SK-N-DZ (cell line): Measurements from ENCODE around the gene B9D1.

Source experiments
- DNase-seq: peaks from one replicate; pipeline ENCODE4 v3.0.0-alpha.2; 2015; ENCODE audit warnings: low spot score

Gene B9D1

GRCh38 chr17:19388791-19389785 is 26.6 kb upstream of the B9D1 start:
- no peak for DNase-seq

GRCh38 chr17:19387921-19388521 is 25.5 kb upstream of the B9D1 start:
- peak; percentile 48 for DNase-seq

GRCh38 chr17:19386974-19387920 is 24.7 kb upstream of the B9D1 start, which contains the start of gene MFAP4:
MFAP4 (minus strand) TSS chr17:19387190; CDS start chr17:19387155, 35 bp downstream.
- DNase-seq: peak; percentile 90

GRCh38 chr17:19386051-19386929 is 23.8 kb upstream of the B9D1 start:
- no peak for DNase-seq

- DNase-seq: no peak
These were observed 23.0 kb upstream of the B9D1 start for GRCh38 chr17:19385521-19385983.

GRCh38 chr17:19384723-19385391 is 22.3 kb upstream of the B9D1 start:
- DNase-seq: no peak

GRCh38 chr17:19383681-19384470 is 21.4 kb upstream of the B9D1 start:
- no peak for DNase-seq

- DNase-seq: no peak
These were observed 20.3 kb upstream of the B9D1 start for GRCh38 chr17:19382531-19383444.

GRCh38 chr17:19381741-19382444 is 19.4 kb upstream of the B9D1 start:
- no peak for DNase-seq

- no peak for DNase-seq
These were observed 18.8 kb upstream of the B9D1 start for GRCh38 chr17:19381361-19381740.

- DNase-seq: no peak
These were observed 18.2 kb upstream of the B9D1 start for GRCh38 chr17:19380481-19381301.

GRCh38 chr17:19379361-19380065 is 17.0 kb upstream of the B9D1 start:
- DNase-seq: no peak

GRCh38 chr17:19378416-19379360 is 16.2 kb upstream of the B9D1 start, which contains the start of gene MAPK7:
MAPK7 (plus strand) TSS chr17:19378498; CDS start chr17:19378901, 403 bp downstream.
- no peak for DNase-seq

- peak; percentile 99 for DNase-seq
These were observed 15.3 kb upstream of the B9D1 start for GRCh38 chr17:19377602-19378415.
